GM18526 (cell line): ENCODE results near the gene MYADM.

Source experiments
- POLR2A ChIP-seq: IDR thresholded peaks from 3 replicates; pipeline ENCODE4 v1.6.1; 2011; ENCODE audit not compliant: insufficient read length; ENCODE audit errors: extremely low read depth

The MYADM gene

DNA sequence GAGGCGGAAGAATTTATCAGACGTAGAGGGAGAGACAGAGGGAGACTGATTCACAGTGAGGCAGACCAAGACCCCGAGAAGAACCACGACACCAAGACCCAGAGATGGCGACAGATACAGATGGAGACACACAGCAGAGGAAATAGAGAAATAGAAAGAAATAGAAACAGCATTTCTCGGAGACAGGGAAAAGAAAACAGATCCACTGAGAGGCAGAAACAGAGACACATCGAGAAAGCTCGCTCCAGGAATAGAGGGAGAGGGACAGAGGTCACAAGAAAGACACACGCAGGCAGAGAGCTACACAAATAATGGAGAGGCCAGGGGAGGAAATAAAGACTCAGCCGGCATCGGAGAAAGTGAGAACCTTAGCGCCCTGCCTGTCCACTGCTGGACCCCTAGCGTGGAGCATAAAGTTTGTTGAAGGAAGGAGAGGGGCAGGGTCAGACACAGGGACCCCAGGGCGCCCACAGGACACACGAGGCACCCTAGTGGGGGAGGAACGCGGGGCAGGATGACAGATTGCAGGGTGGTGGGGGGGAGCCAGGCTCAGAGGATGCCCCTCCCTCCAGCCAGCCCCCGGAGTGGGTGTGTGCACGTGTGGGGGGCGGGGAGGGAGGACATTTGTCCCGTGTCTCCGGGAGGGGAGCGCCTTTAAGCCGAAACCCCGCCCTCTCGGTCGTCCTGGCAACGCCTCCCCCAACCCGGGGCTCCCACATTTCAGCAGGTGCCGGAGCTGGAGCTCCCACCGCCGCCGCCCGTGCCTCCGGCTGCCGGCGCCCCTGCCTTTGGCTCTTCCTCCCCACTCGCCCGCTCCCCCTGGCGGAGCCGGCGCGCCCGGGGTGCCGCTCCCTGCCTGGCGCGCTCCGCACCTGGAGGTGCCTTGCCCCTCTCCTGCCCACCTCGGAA is 14.1 kb downstream of the MYADM start, which contains the start of gene PRKCG:
Gene PRKCG (plus strand): TSS at position 716 of the 909 bp plus-strand sequence. CDS start 298 bp downstream, outside the sequence.
- no peak for TF ChIP-seq POLR2A

DNA sequence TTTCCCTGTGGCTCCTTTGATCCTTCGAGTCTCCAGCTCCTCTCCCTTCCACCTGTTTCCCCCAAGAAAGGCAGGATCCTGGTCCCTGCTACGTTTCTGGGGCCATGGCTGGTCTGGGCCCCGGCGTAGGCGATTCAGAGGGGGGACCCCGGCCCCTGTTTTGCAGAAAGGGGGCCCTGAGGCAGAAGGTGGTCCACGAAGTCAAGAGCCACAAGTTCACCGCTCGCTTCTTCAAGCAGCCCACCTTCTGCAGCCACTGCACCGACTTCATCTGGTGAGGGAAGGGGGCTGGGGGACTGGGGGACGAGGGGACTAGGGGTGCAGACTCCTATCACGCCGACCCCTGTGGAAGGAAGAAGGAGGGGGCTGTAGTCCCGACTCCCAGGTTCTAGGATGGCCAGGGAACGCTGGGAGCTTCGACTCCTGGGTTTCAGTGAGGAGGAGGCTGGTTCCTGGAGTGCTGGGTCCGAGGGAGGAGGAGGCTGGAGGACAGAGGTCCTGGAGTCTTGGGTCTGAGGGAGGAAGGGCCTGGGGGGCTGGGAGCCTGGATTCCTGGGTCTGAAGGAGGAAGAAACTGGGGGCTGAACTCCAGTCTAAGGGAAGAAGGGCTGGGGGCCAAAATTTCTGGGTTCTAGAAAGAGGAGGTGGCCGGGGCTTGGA is 14.8 kb downstream of the MYADM start:
- no peak for TF ChIP-seq POLR2A

DNA sequence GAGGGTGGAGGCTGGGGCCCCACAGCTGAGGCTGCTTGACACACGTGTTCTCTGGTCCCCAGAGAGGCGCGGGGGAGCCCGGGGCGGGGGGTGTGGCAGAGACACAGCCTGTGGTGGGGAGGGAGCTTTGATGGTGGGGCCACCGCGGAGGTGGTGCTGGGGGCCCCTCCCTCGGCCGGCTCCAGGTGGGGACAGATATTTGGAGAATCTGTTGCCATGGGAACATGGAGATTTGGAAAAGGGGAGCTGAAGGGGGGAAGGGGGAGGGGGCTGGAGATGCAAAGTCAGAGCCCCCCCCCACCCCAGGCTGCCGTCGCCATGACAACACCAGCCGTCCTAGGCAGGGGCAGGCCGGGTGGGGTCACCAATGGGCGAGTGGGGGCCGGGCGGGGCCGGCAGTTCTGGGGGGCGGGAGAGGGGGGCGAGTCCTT is 15.6 kb downstream of the MYADM start:
- no peak for TF ChIP-seq POLR2A

DNA sequence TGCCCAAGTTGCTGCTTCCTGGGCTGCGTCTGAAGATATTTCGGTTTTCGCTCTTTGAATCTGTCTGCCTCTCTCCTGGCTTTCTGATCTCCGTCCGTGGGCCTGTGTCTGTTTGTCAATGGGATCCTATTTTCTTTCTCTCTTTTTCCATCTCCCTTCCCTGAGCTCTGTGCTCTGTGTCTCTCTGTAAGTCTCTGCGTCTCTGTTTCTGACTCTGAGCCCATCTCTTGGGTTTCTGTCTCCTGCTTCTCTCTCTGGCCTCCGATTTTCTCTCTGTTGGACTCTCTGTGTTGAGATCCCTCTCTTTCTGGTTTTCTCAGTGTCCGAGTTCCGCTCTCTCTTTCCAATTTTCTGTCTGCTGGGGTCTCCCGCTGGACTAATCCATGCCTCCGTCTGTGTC is 16.1 kb downstream of the MYADM start:
- TF ChIP-seq POLR2A = no peak

DNA sequence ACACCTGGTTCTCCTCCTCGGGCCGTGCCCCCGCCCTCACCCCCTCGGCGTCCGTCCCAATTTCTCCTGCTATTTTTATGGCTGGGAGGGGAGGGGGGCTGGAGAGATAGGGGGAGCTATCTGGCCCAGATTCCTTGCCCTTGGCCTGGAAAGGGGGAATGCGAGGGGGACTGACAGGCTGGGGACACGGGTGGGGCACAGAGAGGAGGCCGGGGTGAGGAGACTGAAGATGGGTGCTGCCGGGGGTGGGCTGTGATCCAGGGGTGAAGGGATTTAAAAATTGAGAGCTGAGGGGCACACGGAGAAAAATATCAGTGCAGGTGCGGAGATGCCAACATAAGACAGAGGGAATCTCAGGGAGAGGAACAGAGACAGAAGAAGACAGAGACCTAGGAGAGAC is 16.6 kb downstream of the MYADM start:
- no peak for TF ChIP-seq POLR2A

DNA sequence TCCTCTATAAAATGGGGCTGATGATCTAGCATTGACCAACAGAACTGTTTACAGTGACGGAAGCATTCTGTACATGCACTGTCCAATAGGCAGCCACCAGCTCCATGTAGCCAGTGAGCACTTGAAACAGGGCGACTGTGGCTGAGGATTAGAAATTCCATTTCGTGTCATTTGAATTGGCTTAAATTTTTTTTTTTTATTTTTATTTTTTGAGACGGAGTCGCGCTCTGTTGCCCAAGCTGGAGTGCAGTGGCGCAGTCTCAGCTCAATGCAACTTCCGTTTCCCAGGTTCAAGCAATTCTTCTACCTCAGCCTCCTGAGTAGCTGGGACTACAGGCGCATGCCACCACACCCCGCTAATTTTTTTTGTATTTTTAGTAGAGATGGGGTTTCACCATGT is 17.4 kb downstream of the MYADM start:
- no peak for TF ChIP-seq POLR2A

DNA sequence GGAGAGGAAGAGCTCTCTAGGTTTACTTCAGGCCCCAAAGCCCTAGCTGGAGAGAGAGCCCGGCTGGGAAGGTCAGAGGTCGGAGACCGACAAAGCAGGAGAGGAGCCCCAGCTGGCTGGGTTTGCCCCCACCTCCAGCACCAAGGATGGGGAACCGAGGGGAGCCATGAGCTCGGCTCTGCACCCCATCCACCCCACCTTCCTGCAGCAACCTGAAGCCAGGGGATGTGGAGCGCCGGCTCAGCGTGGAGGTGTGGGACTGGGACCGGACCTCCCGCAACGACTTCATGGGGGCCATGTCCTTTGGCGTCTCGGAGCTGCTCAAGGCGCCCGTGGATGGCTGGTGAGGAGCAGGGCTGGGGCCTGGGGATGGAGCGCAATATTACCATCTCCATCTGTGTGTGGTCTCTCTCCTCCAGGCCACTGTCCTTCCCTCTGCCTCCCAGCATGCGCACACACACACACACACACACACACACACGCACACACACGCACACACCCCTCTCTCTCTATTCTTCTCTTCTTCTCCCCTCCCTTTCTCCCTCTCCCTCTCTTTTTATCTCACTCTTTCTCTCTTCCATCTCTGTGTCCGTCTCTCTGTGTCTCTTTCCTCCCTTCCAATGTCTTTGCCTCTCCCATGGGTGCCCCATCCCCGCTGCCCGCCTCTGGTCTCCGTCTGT is 24.8 kb downstream of the MYADM start:
- TF ChIP-seq POLR2A = no peak

DNA sequence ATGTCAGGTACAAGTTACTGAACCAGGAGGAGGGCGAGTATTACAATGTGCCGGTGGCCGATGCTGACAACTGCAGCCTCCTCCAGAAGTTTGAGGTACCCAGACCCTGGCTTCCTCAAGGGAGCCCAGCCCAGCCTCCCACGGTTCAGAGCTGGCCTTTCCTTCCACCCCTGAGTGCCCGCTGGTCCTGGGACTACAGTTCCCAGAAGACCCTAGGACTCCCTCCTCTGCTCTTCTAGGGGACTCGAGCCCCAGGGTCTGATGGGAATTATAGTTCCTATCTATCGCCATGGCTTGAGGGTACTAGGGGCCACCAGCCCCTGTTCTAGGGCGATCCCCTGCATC is 25.3 kb downstream of the MYADM start:
- no peak for TF ChIP-seq POLR2A

DNA sequence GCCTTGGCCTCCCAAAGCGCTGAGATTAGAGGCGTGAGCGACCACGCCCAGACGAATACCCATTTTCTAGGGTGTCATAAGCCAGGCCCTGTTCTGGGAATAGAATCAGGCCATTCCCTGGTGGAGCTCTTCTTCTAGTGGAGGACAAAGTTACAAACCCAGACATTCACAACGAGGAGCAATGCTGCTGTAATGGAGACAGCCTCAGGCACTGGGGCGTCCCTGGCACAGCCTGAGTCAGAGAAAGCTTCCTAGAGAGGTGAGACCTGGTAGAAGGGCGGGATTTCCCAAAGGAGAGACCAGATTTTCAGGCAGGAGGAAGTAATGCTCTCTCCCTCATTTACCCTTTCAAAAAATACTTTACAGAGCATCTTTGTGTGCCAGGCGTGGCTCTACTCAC is 27.0 kb downstream of the MYADM start:
- no peak for TF ChIP-seq POLR2A

DNA sequence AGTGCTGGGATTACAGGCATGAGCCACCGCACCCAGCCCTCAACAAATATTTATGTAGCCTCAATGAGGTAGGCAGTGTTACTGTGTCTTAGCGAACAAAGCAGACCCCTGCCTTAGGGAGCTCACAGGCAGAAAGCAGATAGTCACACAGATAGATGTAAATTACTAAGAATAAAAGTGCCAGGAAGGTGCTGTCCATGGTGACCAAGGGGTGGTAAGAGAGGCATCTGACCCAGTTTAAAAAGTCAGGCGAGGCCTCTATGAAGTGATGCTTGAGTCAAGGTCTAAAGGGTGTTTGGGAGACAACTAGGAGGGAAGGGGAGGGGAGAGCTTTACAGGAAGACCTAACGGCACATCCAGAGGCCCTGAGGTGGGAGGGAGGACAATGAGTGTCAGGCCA is 29.0 kb downstream of the MYADM start:
- no peak for TF ChIP-seq POLR2A

DNA sequence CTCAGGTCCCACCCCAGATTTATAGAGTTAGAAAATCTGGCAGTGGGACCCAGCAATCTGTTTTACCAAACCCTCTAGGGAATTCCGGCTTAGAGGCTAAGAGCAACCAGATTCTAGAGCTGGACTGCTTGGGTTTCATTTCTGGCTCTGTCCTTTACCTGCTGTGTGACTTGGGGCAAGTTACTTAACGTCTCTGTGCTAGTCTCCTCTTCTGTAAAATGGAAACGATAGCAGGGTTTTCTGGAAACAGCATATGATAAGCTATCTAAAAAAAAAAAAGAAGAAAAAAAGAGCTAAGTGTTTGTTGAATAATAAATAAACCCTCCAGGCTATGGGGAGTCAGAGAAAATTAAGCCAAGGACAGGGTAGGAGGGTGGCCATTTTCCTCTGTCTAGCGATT is 29.8 kb downstream of the MYADM start:
- no peak for TF ChIP-seq POLR2A

DNA sequence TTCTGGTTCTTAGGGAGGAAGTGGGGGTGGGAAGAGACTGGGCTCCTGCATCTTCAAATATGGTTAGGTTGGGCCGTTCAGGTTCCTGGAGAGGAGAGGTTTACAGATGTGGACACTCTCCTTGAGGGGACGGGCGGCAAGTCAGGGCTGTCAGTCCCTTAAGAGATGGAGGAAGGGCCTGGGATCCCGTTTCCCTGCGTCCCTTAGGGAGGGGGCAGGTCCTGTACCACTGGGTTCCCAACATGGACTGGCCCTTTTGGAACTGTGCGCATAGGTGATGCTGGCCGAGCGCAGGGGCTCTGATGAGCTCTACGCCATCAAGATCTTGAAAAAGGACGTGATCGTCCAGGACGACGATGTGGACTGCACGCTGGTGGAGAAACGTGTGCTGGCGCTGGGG is 30.5 kb downstream of the MYADM start:
- TF ChIP-seq POLR2A = no peak

DNA sequence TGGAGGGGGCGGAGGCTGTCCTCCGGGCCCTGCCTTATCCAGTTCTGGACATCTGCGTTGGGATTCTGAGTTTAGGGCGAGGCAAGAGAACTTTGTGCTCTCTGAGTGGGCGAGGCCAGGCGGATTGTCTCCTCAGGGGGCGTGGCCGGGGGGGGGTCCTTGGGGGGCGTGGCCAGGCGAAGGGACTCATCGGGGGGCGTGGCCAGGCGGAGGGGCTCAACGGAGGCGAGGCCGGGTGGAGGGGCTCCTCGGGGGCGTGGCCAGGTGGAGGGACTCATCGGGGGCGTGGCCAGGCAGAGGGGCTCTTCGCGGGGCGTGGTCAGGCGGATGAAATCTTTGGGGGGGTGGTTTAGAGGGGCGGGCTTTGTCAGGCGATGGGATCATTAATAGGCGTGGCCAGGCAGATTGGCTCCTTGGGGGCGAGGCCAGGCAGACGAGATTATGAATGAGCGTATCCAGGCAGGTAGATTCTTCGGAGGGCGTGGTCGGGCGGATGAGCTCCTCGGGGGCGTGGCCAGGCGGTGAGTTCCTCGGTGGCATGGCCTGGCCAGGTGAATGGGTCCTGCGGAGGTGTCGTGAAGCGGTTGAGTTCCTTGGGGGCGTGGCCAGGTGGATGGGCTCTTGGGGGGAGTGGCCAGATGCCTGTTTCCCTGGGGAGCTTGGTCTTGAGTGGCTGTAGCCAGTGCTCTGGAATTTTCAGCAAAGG is 31.1 kb downstream of the MYADM start:
- no peak for TF ChIP-seq POLR2A

DNA sequence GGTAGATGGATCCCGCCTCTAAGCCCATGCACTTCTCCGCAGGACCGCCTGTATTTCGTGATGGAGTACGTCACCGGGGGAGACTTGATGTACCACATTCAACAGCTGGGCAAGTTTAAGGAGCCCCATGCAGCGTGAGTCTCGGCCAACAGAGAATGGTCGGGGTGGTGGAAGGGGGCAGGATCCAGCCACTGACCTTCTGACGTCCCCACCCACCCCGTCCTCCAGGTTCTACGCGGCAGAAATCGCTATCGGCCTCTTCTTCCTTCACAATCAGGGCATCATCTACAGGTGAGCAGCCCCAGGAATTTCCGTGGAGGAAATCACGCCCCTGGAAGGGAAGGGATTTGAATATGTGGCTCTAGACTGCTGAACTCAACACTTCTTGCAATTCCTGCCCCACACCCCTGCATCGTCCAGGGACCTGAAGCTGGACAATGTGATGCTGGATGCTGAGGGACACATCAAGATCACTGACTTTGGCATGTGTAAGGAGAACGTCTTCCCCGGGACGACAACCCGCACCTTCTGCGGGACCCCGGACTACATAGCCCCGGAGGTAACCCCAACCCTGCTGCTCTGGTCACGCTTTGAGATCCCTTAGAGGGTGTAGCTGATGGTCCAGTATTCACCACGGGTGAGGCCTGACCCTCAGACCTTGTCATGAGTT is 32.6 kb downstream of the MYADM start:
- TF ChIP-seq POLR2A = no peak
